Endodermal cell (in vitro differentiated cells): ENCODE measurements around the gene MST1. TPM values are rescaled to one million over a fixed set of nuclear protein-coding genes. Genes with fewer than 3 reads are reported as not detected.

ENCODE experiments used
- DNase-seq: peaks from one replicate; pipeline ENCODE4 v3.0.0-alpha.2; 2017
- H3K27ac ChIP-seq: 2 replicates; pipeline ENCODE4 v1.5.1; 2013; ENCODE audit warnings: mild to moderate bottlenecking, low read depth, low read length, moderate library complexity
- H3K27me3 ChIP-seq: 2 replicates; pipeline ENCODE4 v1.6.1; 2013; ENCODE audit warnings: mild to moderate bottlenecking, low read length, moderate library complexity; ENCODE audit not compliant: insufficient read depth, control insufficient read depth, poor library complexity, severe bottlenecking
- H3K36me3 ChIP-seq: 2 replicates; pipeline ENCODE4 v1.7.0; 2013; ENCODE audit warnings: mild to moderate bottlenecking, low read length, moderate library complexity; ENCODE audit not compliant: control insufficient read depth, insufficient read depth
- H3K4me1 ChIP-seq: one replicate; pipeline ENCODE4 v1.7.0; 2013; ENCODE audit warnings: low read length; ENCODE audit not compliant: control insufficient read depth, insufficient read depth
- H3K4me3 ChIP-seq: 2 replicates; pipeline ENCODE4 v1.5.1; 2013; ENCODE audit warnings: mild to moderate bottlenecking, low read length, moderate library complexity
- H3K9ac ChIP-seq: 2 replicates; pipeline ENCODE4 v1.6.1; 2013; ENCODE audit warnings: mild to moderate bottlenecking, low read length, moderate library complexity; ENCODE audit not compliant: poor library complexity, severe bottlenecking; ENCODE audit errors: extremely low read depth
- H3K9me3 ChIP-seq: 2 replicates; pipeline ENCODE4 v1.6.1; 2013; ENCODE audit warnings: mild to moderate bottlenecking, low read length, moderate library complexity; ENCODE audit not compliant: control insufficient read depth
- H3K27ac Mint-ChIP-seq: 2 replicates; pipeline ENCODE4 v1.8.0; 2020; ENCODE audit warnings: mixed read lengths
- H3K27me3 Mint-ChIP-seq: 2 replicates; pipeline ENCODE4 v1.8.0; 2021; ENCODE audit warnings: mild to moderate bottlenecking, mixed read lengths; ENCODE audit not compliant: insufficient read depth
- H3K36me3 Mint-ChIP-seq: 2 replicates; pipeline ENCODE4 v1.8.0; 2020; ENCODE audit warnings: low read depth, mixed read lengths
- H3K4me1 Mint-ChIP-seq: 2 replicates; pipeline ENCODE4 v1.8.0; 2020; ENCODE audit warnings: mixed read lengths
- H3K4me3 Mint-ChIP-seq: 2 replicates; pipeline ENCODE4 v1.8.0; 2020; ENCODE audit warnings: mild to moderate bottlenecking, moderate library complexity, mixed read lengths
- H3K9me3 Mint-ChIP-seq: 2 replicates; pipeline ENCODE4 v1.8.0; 2020; ENCODE audit warnings: mild to moderate bottlenecking, mixed read lengths
- CTCF ChIP-seq: fragments of 200-600 bp; sonication (generic); conservative IDR thresholded peaks from 2 replicates; pipeline ENCODE4 v1.5.0; 2021; ENCODE audit warnings: antibody characterized with exemption, mild to moderate bottlenecking
- WGBS, 2 experiments: methylation state at CpG; one replicate each; pipeline versions ENCODE4 v1.1.5 to v1.1.7; 2013; ENCODE audit warnings: missing lambda C conversion rate in 2 of 2, mixed read lengths in 1 of 2; ENCODE audit not compliant: insufficient coverage in 1 of 2, insufficient read length in 1 of 2; 5-methylcytosine and 5-hydroxymethylcytosine counted together
- total RNA-seq, 2 donors: library from RNA; stranded (reverse); fragmentation: NEBNext Ultra II Directional in 1 of 2; extraction: Animal tissue kit (Norgen Biotek cat#: 25700) in 1 of 2; gene quantifications; 2 replicates in 1 of 2; 3 replicates in 1 of 2; pipeline ENCODE4 v1.2.1, GENCODE V29; 2021

Gene MST1
- total RNA-seq, 2 donors from 2014 or later, result 30.8 to 35.5 TPM

- Histone ChIP-seq H3K27ac (no peak overlapping the region), H3K4me3 (no peak overlapping the region), H3K9ac (no peak overlapping the region), H3K36me3 (no peaks in the 10 kb centered on the region), H3K27me3 (no peaks in the 10 kb centered on the region), H3K9me3 (no peaks in the 10 kb centered on the region), H3K4me1 (no peaks in the 10 kb centered on the region)
- no peaks in the 10 kb centered on the region for H3K27me3 Mint-ChIP-seq
- no peaks in the 10 kb centered on the region for H3K9me3 Mint-ChIP-seq
- no peak for TF ChIP-seq CTCF
- no peaks in the 10 kb centered on the region for H3K4me1 Mint-ChIP-seq
- WGBS, 2 experiments, result 95 to 97% methylated on average over 5 of the region's 5 CpGs
- DNase-seq, result no peak
- H3K4me3 Mint-ChIP-seq, result no peak overlapping the region
- peaks cover 23% of the 10 kb centered on the region for H3K36me3 Mint-ChIP-seq
- H3K27ac Mint-ChIP-seq, result no peak overlapping the region
These were observed 22.2 kb upstream of the MST1 start for GRCh38 chr3:49711489-49711888.

- no peak overlapping the region for H3K27ac Mint-ChIP-seq
- H3K4me3 Mint-ChIP-seq, result no peak overlapping the region
- DNase-seq, result no peak
- Histone ChIP-seq H3K36me3 (no peaks in the 10 kb centered on the region), H3K9me3 (no peaks in the 10 kb centered on the region), H3K4me1 (no peaks in the 10 kb centered on the region), H3K9ac (no peak overlapping the region), H3K27me3 (no peaks in the 10 kb centered on the region), H3K4me3 (no peak overlapping the region), H3K27ac (no peak overlapping the region)
- peaks cover 11% of the 10 kb centered on the region for H3K36me3 Mint-ChIP-seq
- no peaks in the 10 kb centered on the region for H3K9me3 Mint-ChIP-seq
- no peaks in the 10 kb centered on the region for H3K4me1 Mint-ChIP-seq
- 94 to 97% methylated on average over 5 to 8 of the region's 8 CpGs for WGBS, 2 experiments
- H3K27me3 Mint-ChIP-seq, result no peaks in the 10 kb centered on the region
- TF ChIP-seq CTCF, result no peak
These were observed 20.6 kb upstream of the MST1 start for GRCh38 chr3:49709852-49710251.

GRCh38 chr3:49707113-49707480 is 17.8 kb upstream of the MST1 start:
- WGBS, 2 experiments, result 88 to 91% methylated on average over 4 of the region's 4 CpGs
- Mint-ChIP-seq H3K4me1 (no peaks in the 10 kb centered on the region), H3K36me3 (peaks cover 11% of the 10 kb centered on the region), H3K4me3 (no peak overlapping the region), H3K9me3 (no peaks in the 10 kb centered on the region), H3K27ac (no peak overlapping the region), H3K27me3 (no peaks in the 10 kb centered on the region)
- Histone ChIP-seq H3K36me3 (peaks cover 5% of the 10 kb centered on the region), H3K4me1 (no peaks in the 10 kb centered on the region), H3K27me3 (no peaks in the 10 kb centered on the region), H3K9ac (no peak overlapping the region), H3K4me3 (no peak overlapping the region), H3K9me3 (no peaks in the 10 kb centered on the region), H3K27ac (no peak overlapping the region)
- TF ChIP-seq CTCF, result no peak
- no peak for DNase-seq
